Body of pancreas (tissue), 4 donors: ENCODE data around the gene ERC2. TPM values are rescaled to one million over a fixed set of nuclear protein-coding genes. Genes with fewer than 3 reads are reported as not detected.

ENCODE experiments used
- ATAC-seq: fragments of 150-250 bp; one replicate; pipeline ENCODE4 v1.9.1; 2016
- DNase-seq, 4 donors: peaks; one replicate each; pipeline ENCODE4 v3.0.0-alpha.2; 2019
- H3K27ac ChIP-seq, 4 donors: fragments of 200-600 bp; sonication (generic); 1 replicate in 3 of 4; 2 replicates in 1 of 4; pipeline versions ENCODE4 v1.5.1 to v1.6.1; 2016 to 2019; ENCODE audit warnings: mild to moderate bottlenecking in 1 of 4, mixed read lengths in 1 of 4, moderate library complexity in 1 of 4
- H3K27me3 ChIP-seq, 2 donors: fragments of 200-600 bp; sonication (generic); one replicate each; pipeline ENCODE4 v1.6.0; 2016; ENCODE audit warnings: mild to moderate bottlenecking in 1 of 2
- H3K36me3 ChIP-seq, 2 donors: fragments of 200-600 bp; sonication (generic); replicated peaks in 1 of 2; 2 replicates each; pipeline ENCODE4 v1.5.1; 2016; ENCODE audit warnings: low read depth in 2 of 2; ENCODE audit not compliant: insufficient read depth in 1 of 2
- H3K4me1 ChIP-seq: fragments of 200-600 bp; sonication (generic); one replicate; pipeline ENCODE4 v1.6.0; 2016
- H3K4me3 ChIP-seq, 2 donors: fragments of 200-600 bp; sonication (generic); 1 replicate in 1 of 2; 2 replicates in 1 of 2; pipeline ENCODE4 v1.5.1; 2016 to 2019
- H3K9me3 ChIP-seq, 3 donors: fragments of 200-600 bp; sonication (generic); 1 replicate in 2 of 3; 2 replicates in 1 of 3; pipeline ENCODE4 v1.5.1; 2016
- CTCF ChIP-seq, 7 experiments: fragments of 450-650 bp in 4 of 7; fragments of 200-600 bp in 3 of 7; sonication (generic) in 3 of 7; IDR thresholded peaks; one replicate each; pipeline ENCODE4 v1.5.1; 2016 to 2019; ENCODE audit warnings: antibody characterized with exemption in 7 of 7
- POLR2A ChIP-seq, 3 donors: fragments of 450-650 bp; IDR thresholded peaks; one replicate each; pipeline ENCODE4 v1.6.1; 2016; ENCODE audit warnings: antibody characterized with exemption in 3 of 3, mild to moderate bottlenecking in 2 of 3
- WGBS, 2 donors: methylation state at CpG; one replicate each; pipeline ENCODE4 v1.1.5; 2017; 5-methylcytosine and 5-hydroxymethylcytosine counted together
- intact Hi-C: fragments of 100-400 bp; cut with DNase I; formaldehyde crosslinking; loops from one replicate; pipeline ENCODE4 v1.15.1; 2023
- total RNA-seq, 2 donors: library from RNA; depleted of rRNA; stranded (reverse); fragments of >200 nt; gene quantifications; one replicate each; pipeline ENCODE4 v1.1.0, GENCODE V29; 2016

Gene ERC2
- total RNA-seq, 2 donors from 2014 or later: 4.0 to 4.7 TPM

GRCh38 chr3:55978953-55979352 lies 489.3 kb downstream of the ERC2 start:
- no peak for TF ChIP-seq POLR2A (IDR thresholded peaks at IDR 0.05)
- TF ChIP-seq CTCF (IDR thresholded peaks at IDR 0.05): no peak
- no peaks in the 10 kb centered on the region for H3K27me3 ChIP-seq
- 84 to 85% methylated on average over 6 of the region's 6 CpGs for WGBS, 2 donors
- intact Hi-C loops: no loop called here
- H3K4me1 ChIP-seq: no peaks in the 10 kb centered on the region
- DNase-seq (no peak), ATAC-seq (no peak)
- H3K27ac ChIP-seq: no peak overlapping the region
- H3K36me3 ChIP-seq: no peaks in the 10 kb centered on the region
- no peaks in the 10 kb centered on the region for H3K9me3 ChIP-seq
- no peak overlapping the region for H3K4me3 ChIP-seq

GRCh38 chr3:55974421-55975165 lies 493.7 kb downstream of the ERC2 start:
- no peak overlapping the region for H3K4me3 ChIP-seq
- H3K9me3 ChIP-seq: no peaks in the 10 kb centered on the region
- 82 to 87% methylated on average over 13 of the region's 13 CpGs for WGBS, 2 donors
- no peaks in the 10 kb centered on the region for H3K27me3 ChIP-seq
- no peaks in the 10 kb centered on the region for H3K4me1 ChIP-seq
- no peak for TF ChIP-seq POLR2A (IDR thresholded peaks at IDR 0.05)
- no peak for TF ChIP-seq CTCF (IDR thresholded peaks at IDR 0.05)
- no peaks in the 10 kb centered on the region for H3K36me3 ChIP-seq
- ATAC-seq (no peak), DNase-seq (no peak)
- H3K27ac ChIP-seq: no peak overlapping the region
- intact Hi-C loops: no loop called here

DNA sequence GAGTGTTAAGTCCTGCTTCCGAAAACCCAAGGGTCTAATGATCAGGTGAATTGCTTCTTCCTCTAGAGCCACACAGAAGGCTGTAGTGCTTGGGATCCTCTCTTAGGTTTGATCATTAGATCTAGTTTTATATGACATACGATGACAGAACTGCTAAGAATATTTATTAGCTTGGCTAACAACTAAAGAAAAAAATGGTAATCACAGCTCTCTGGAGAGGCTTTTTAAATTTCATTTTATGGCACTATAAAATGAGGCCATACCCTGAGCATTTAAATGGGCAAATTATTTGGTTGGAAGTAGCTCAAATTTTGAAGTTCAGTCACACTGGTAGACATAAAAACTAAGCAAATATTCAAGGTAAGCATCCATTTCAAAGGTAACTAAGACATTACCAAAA lies 498.6 kb downstream of the ERC2 start:
- intact Hi-C loops: no loop called here

GRCh38 chr3:55968331-55968730 lies 499.9 kb downstream of the ERC2 start:
- intact Hi-C loops: no loop called here
- Histone ChIP-seq H3K4me3 (no peak overlapping the region), H3K4me1 (no peaks in the 10 kb centered on the region), H3K27ac (no peak overlapping the region), H3K36me3 (no peaks in the 10 kb centered on the region), H3K9me3 (no peaks in the 10 kb centered on the region), H3K27me3 (no peaks in the 10 kb centered on the region)
- TF ChIP-seq CTCF (IDR thresholded peaks at IDR 0.05) (no peak), POLR2A (IDR thresholded peaks at IDR 0.05) (no peak)
- ATAC-seq (no peak), DNase-seq (no peak)
- WGBS, 2 donors: 52 to 57% methylated on average over 6 of the region's 6 CpGs

More for the DNA sequence above, 498.6 kb downstream of the ERC2 start:
- no peaks in the 10 kb centered on the region for H3K27me3 ChIP-seq
- no peaks in the 10 kb centered on the region for H3K9me3 ChIP-seq
- no peak for DNase-seq
- no peak for ATAC-seq
- no peak overlapping the region for H3K4me3 ChIP-seq
- no peaks in the 10 kb centered on the region for H3K4me1 ChIP-seq
- TF ChIP-seq POLR2A (IDR thresholded peaks at IDR 0.05): no peak
- no peak for TF ChIP-seq CTCF (IDR thresholded peaks at IDR 0.05)
- WGBS, 2 donors: 90 to 91% methylated on average over 2 of the region's 2 CpGs
- no peak overlapping the region for H3K27ac ChIP-seq
- no peaks in the 10 kb centered on the region for H3K36me3 ChIP-seq

- no peak for ATAC-seq
- H3K36me3 ChIP-seq: no peaks in the 10 kb centered on the region
- no peak for DNase-seq
- H3K27ac ChIP-seq: no peak overlapping the region
- H3K27me3 ChIP-seq: no peaks in the 10 kb centered on the region
- H3K4me3 ChIP-seq: no peak overlapping the region
- H3K4me1 ChIP-seq: no peaks in the 10 kb centered on the region
- no peak for TF ChIP-seq POLR2A (IDR thresholded peaks at IDR 0.05)
- TF ChIP-seq CTCF (IDR thresholded peaks at IDR 0.05): no peak
- H3K9me3 ChIP-seq: no peaks in the 10 kb centered on the region
- intact Hi-C loops: no loop called here
- WGBS, 2 donors: 86 to 95% methylated on average over 1 of the region's 1 CpG
Measured at GRCh38 chr3:55966566-55966965, 501.7 kb downstream of the ERC2 start.
